Kidney (tissue), 14 donors: ENCODE measurements around the gene FLT4. TPM values are rescaled to one million over a fixed set of nuclear protein-coding genes. Genes with fewer than 3 reads are reported as not detected.

Source experiments
- DNase-seq, 5 donors: peaks; one replicate each; pipeline ENCODE4 v3.0.0-alpha.2; 2013 to 2020
- FAIRE-seq: peaks from 2 replicates; lab custom pipeline; 2012; peaks lifted over from hg19 to GRCh38; lab: Jason Lieb, UNC
- H3K27ac ChIP-seq, 2 donors: one replicate each; pipeline ENCODE4 v1.7.0; 2013; ENCODE audit warnings: low read depth in 2 of 2, low read length in 2 of 2, inconsistent platforms in 1 of 2
- H3K27me3 ChIP-seq: one replicate; pipeline ENCODE4 v1.7.1; 2013; ENCODE audit warnings: low read length, inconsistent platforms; ENCODE audit not compliant: control insufficient read depth, insufficient read depth
- H3K36me3 ChIP-seq, 3 donors: one replicate each; pipeline versions ENCODE4 v1.7.0 to v1.7.1; 2013; ENCODE audit warnings: low read length in 3 of 3, control low read depth in 1 of 3, inconsistent platforms in 1 of 3; ENCODE audit not compliant: insufficient read depth in 3 of 3, control insufficient read depth in 2 of 3
- H3K4me1 ChIP-seq, 3 donors: one replicate each; pipeline versions ENCODE4 v1.7.0 to v1.7.1; 2013; ENCODE audit warnings: low read length in 3 of 3, inconsistent platforms in 1 of 3, low read depth in 1 of 3; ENCODE audit not compliant: control insufficient read depth in 2 of 3, insufficient read depth in 2 of 3
- H3K4me3 ChIP-seq, 3 donors: one replicate each; pipeline versions ENCODE4 v1.7.0 to v1.8.1; 2013; ENCODE audit warnings: low read length in 3 of 3, control low read depth in 1 of 3, inconsistent platforms in 1 of 3
- H3K9ac ChIP-seq, 3 donors: one replicate each; pipeline versions ENCODE4 v1.7.0 to v1.7.1; 2013; ENCODE audit warnings: low read length in 3 of 3, control low read depth in 1 of 3, inconsistent platforms in 1 of 3
- H3K9me3 ChIP-seq, 3 donors: one replicate each; pipeline versions ENCODE4 v1.7.0 to v1.7.1; 2013; ENCODE audit warnings: low read length in 3 of 3, control low read depth in 1 of 3, inconsistent platforms in 1 of 3; ENCODE audit not compliant: control insufficient read depth in 2 of 3, insufficient read depth in 1 of 3
- CTCF ChIP-seq: IDR thresholded peaks from 3 replicates; pipeline ENCODE4 v1.5.1; 2012; ENCODE audit warnings: mild to moderate bottlenecking, moderate library complexity, borderline replicate concordance; ENCODE audit not compliant: insufficient read depth; ENCODE audit errors: extremely low read depth
- intact Hi-C: fragments of 100-400 bp; cut with DNase I; formaldehyde crosslinking; loops from one replicate; pipeline ENCODE4 v1.11.1; 2022
- polyA plus RNA-seq: library from polyadenylated mRNA; stranded (reverse); fragments of 350-450 nt; fragmentation: Illumina TruSeq; extraction: RNeasy Lipid Tissue Mini Kit (QIAGEN cat#74804); gene quantifications from one replicate; pipeline ENCODE4 v1.2.3, GENCODE V29; 2014; ENCODE audit warnings: low read depth, low replicate concordance; ENCODE audit not compliant: insufficient read depth
- total RNA-seq: library from RNA; stranded (reverse); fragmentation: NEBNext Ultra II Directional; extraction: Animal tissue kit (Norgen Biotek cat#: 25700); gene quantifications from one replicate; pipeline ENCODE4 v1.2.1, GENCODE V29; 2021
- donor health status: control.
- donor health status: control.
- donor health status: control.
- donor health status: control.
- donor health status: control.
- donor health status: DM: yes; HTN: yes; CAD: no.
- donor health status: Normal renal cell carcinoma (clear cell type).

Gene FLT4
- total and polyA plus RNA-seq, 2 donors from 2014 or later = 6.9 to 29.4 TPM

- intact Hi-C loops = no loop called here
- DNase-seq = no peak
- no peak for FAIRE-seq
Observed at GRCh38 chr5:180692429-180692828, 43.0 kb upstream of the FLT4 start.

GRCh38 chr5:180691046-180691445 lies 41.6 kb upstream of the FLT4 start:
- H3K4me1 ChIP-seq = no peaks in the 10 kb centered on the region
- FAIRE-seq (no peak), DNase-seq (no peak)
- no peak overlapping the region for H3K4me3 ChIP-seq
- no peaks in the 10 kb centered on the region for H3K36me3 ChIP-seq
- intact Hi-C loops = no loop called here
- no peaks in the 10 kb centered on the region for H3K27me3 ChIP-seq
- TF ChIP-seq CTCF = no peak
- H3K9me3 ChIP-seq = peaks cover 0 to 2% (median 0%) of the 10 kb centered on the region in 3 donors
- H3K9ac ChIP-seq = no peak overlapping the region
- H3K27ac ChIP-seq = no peak overlapping the region

More at GRCh38 chr5:180692429-180692828, 43.0 kb upstream of the FLT4 start:
- H3K27me3 ChIP-seq = no peaks in the 10 kb centered on the region
- H3K4me3 ChIP-seq = no peak overlapping the region
- H3K9me3 ChIP-seq = peaks cover 0 to 13% (median 0%) of the 10 kb centered on the region in 3 donors
- no peak for TF ChIP-seq CTCF
- H3K9ac ChIP-seq = no peak overlapping the region
- no peak overlapping the region for H3K27ac ChIP-seq
- no peaks in the 10 kb centered on the region for H3K36me3 ChIP-seq
- no peaks in the 10 kb centered on the region for H3K4me1 ChIP-seq

- H3K27me3 ChIP-seq = no peaks in the 10 kb centered on the region
- H3K36me3 ChIP-seq = no peaks in the 10 kb centered on the region
- TF ChIP-seq CTCF = no peak
- DNase-seq (no peak), FAIRE-seq (no peak)
- no peak overlapping the region for H3K27ac ChIP-seq
- H3K9me3 ChIP-seq = no peaks in the 10 kb centered on the region
- H3K4me3 ChIP-seq = no peak overlapping the region
- H3K9ac ChIP-seq = no peak overlapping the region
- intact Hi-C loops = no loop called here
- no peaks in the 10 kb centered on the region for H3K4me1 ChIP-seq
Observed at GRCh38 chr5:180690562-180690961, 41.2 kb upstream of the FLT4 start.

GRCh38 chr5:180689775-180690174 lies 40.4 kb upstream of the FLT4 start:
- H3K4me1 ChIP-seq = no peaks in the 10 kb centered on the region
- peak in 1 of 5 donors; percentile 18 for DNase-seq
- H3K4me3 ChIP-seq = no peak overlapping the region
- FAIRE-seq = no peak
- H3K36me3 ChIP-seq = no peaks in the 10 kb centered on the region
- intact Hi-C loops = no loop called here
- no peak overlapping the region for H3K9ac ChIP-seq
- H3K27me3 ChIP-seq = no peaks in the 10 kb centered on the region
- no peak overlapping the region for H3K27ac ChIP-seq
- no peaks in the 10 kb centered on the region for H3K9me3 ChIP-seq
- TF ChIP-seq CTCF = no peak
